Cardiac fibroblast (primary cell): ENCODE data around the gene SND1.

ENCODE experiments used
- DNase-seq, 2 donors: peaks; one replicate each; pipeline versions ENCODE4 v3.0.0 to v3.0.0-alpha.2; 2010; ENCODE audit warnings: low read depth in 2 of 2
- H3K4me3 ChIP-seq, 2 donors: replicated peaks in 1 of 2; 1 replicate in 1 of 2; 2 replicates in 1 of 2; pipeline ENCODE4 v1.5.1; 2011; ENCODE audit warnings: low read depth in 2 of 2, low read length in 2 of 2, mild to moderate bottlenecking in 2 of 2, moderate library complexity in 1 of 2
- CTCF ChIP-seq: IDR thresholded peaks from one replicate; pipeline ENCODE4 v1.5.1; 2011; ENCODE audit warnings: low read depth, mild to moderate bottlenecking, low read length, inconsistent platforms

The SND1 gene

DNA sequence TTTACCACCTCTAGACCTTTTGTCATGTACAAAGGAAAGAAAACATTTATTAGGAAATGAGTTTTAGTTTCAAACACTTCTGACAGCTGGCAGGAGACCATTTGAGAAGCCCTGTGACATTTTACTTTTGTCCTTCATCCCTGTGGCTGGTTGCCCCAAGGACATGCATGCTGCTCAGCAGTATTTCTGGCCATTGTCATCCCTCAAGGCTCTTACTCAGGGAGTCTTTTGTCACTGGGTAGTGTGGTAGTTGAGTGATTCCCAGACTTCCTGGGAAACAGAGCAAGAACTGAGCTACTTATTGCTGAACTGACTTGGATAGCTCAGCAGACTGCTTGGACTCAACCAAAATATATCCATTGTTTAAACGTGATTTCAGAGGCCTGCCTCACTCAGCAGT lies 236.4 kb downstream of the SND1 start:
- TF ChIP-seq CTCF, result no peak

GRCh38 chr7:127888825-127889224 lies 236.8 kb downstream of the SND1 start:
- TF ChIP-seq CTCF, result no peak
- DNase-seq, result no peak
- H3K4me3 ChIP-seq, result no peak overlapping the region

More for the DNA sequence above, 236.4 kb downstream of the SND1 start:
- H3K4me3 ChIP-seq, result no peak overlapping the region
- DNase-seq, result no peak

DNA sequence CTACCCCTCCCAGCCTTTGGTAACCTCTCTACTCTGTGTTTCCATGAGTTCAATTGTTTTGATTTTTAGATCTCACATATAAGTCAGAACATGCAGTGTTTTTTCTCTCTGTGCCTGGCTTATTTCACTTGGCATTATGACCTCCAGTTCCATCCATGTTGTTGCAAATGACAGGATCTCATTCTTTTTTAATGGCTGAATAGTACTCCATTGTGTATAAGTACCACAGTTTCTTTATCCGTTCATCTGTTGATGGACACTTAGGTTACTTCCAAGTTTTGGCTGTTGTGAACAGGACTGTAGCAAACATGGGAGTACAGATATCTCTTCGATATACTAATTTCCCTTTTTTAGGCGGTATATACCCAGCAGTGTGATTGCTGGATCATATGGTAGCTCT lies 237.7 kb downstream of the SND1 start:
- DNase-seq, result no peak
- TF ChIP-seq CTCF, result no peak
- no peak overlapping the region for H3K4me3 ChIP-seq

DNA sequence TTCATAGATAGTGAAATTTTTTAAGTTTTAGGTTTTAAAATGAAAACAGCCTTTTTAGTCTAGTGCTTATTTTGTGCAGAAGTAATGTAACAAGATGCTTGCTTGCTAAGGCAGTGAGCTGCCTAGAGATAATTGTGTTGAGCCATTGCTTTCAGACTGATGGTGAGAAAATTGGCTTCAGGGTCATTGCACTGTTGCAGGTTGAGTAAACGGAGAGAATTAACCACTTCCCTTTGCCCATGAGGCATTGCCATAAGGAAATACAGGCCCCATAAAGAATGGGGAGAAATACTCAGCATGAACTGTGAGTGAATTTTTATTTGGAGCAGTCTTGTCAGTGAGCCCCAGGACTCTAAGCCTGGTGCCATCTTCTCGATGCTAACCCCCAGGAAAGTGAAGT lies 238.7 kb downstream of the SND1 start:
- no peak for DNase-seq

GRCh38 chr7:127891144-127891543 lies 239.2 kb downstream of the SND1 start:
- no peak overlapping the region for H3K4me3 ChIP-seq
- TF ChIP-seq CTCF, result no peak
- no peak for DNase-seq

More for the DNA sequence above, 238.7 kb downstream of the SND1 start:
- H3K4me3 ChIP-seq, result no peak overlapping the region
- TF ChIP-seq CTCF, result no peak

- no peak overlapping the region for H3K4me3 ChIP-seq
- no peak for TF ChIP-seq CTCF
- no peak for DNase-seq
Measured at GRCh38 chr7:127891854-127892438, 240.0 kb downstream of the SND1 start.

- no peak for TF ChIP-seq CTCF
- no peak overlapping the region for H3K4me3 ChIP-seq
- DNase-seq, result peak in 1 of 2 donors; percentile 75
Measured at GRCh38 chr7:127892488-127893314, 240.7 kb downstream of the SND1 start.
